Type B pancreatic cell (in vitro differentiated cells): ENCODE measurements around the gene DEK. TPM values are rescaled to one million over a fixed set of nuclear protein-coding genes. Genes with fewer than 3 reads are reported as not detected.

ENCODE experiments used
- total RNA-seq: library from RNA; stranded (reverse); gene quantifications from 2 replicates; pipeline ENCODE4 v1.2.1, GENCODE V29; 2021; ENCODE audit warnings: low replicate concordance

Gene DEK
- total RNA-seq, 1 donor from 2014 or later = 124 TPM

Other genes with a start within 250 kb of the DEK start
- 1.1 and 3.5 TPM in 2 replicates for gene NHLRC1, start 141.9 kb downstream of the DEK start, total RNA-seq
- 12.8 and 19.2 TPM in 2 replicates for gene TPMT, start 109.5 kb downstream of the DEK start, total RNA-seq
- 20.7 and 22.4 TPM in 2 replicates for gene KDM1B, start 109.1 kb downstream of the DEK start, total RNA-seq
- 10.8 and 19.4 TPM in 2 replicates for gene RNF144B, start 122.8 kb upstream of the DEK start, total RNA-seq